Coronary artery (tissue), 2 donors: Measurements from ENCODE around the gene SNX24.

Experiments used
- DNase-seq: peaks from one replicate; pipeline ENCODE4 v3.0.0-alpha.2; 2017; ENCODE audit warnings: low spot score
- H3K27ac ChIP-seq, 2 donors: fragments of 200-600 bp; sonication (generic); one replicate each; pipeline ENCODE4 v1.5.1; 2016 to 2019
- H3K4me3 ChIP-seq: fragments of 200-600 bp; sonication (generic); 2 replicates; pipeline ENCODE4 v1.5.1; 2016; ENCODE audit warnings: mild to moderate bottlenecking, moderate library complexity
- TF ChIP-seq, protein P1 (sequence below): fragments of 200-600 bp; sonication (generic); IDR thresholded peaks from one replicate; pipeline ENCODE4 v1.5.1; 2019; ENCODE audit warnings: antibody characterized with exemption

Gene SNX24

DNA sequence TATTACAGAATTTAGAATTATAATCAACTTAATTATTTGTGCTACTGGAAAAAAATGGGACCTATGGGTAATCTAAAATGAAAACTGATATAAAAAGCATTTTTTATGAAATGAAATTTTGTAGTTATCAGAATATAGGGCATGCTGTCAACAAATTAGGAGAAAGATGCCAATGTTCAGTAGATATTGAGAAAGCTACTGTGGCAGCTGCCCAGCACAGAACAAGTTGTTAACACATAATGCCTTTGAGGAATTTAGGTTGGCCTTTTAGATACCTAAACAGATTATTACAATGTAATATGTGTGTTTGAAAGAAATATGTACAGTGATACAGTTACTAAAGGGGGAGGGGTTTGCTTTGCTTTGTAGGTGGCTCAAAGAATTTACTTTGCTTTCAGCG is 137.0 kb downstream of the SNX24 start:
- TF ChIP-seq, protein P1, sequence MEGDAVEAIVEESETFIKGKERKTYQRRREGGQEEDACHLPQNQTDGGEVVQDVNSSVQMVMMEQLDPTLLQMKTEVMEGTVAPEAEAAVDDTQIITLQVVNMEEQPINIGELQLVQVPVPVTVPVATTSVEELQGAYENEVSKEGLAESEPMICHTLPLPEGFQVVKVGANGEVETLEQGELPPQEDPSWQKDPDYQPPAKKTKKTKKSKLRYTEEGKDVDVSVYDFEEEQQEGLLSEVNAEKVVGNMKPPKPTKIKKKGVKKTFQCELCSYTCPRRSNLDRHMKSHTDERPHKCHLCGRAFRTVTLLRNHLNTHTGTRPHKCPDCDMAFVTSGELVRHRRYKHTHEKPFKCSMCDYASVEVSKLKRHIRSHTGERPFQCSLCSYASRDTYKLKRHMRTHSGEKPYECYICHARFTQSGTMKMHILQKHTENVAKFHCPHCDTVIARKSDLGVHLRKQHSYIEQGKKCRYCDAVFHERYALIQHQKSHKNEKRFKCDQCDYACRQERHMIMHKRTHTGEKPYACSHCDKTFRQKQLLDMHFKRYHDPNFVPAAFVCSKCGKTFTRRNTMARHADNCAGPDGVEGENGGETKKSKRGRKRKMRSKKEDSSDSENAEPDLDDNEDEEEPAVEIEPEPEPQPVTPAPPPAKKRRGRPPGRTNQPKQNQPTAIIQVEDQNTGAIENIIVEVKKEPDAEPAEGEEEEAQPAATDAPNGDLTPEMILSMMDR, result no peak
- Histone ChIP-seq H3K4me3 (no peak overlapping the region), H3K27ac (no peak overlapping the region)
- DNase-seq, result no peak

DNA sequence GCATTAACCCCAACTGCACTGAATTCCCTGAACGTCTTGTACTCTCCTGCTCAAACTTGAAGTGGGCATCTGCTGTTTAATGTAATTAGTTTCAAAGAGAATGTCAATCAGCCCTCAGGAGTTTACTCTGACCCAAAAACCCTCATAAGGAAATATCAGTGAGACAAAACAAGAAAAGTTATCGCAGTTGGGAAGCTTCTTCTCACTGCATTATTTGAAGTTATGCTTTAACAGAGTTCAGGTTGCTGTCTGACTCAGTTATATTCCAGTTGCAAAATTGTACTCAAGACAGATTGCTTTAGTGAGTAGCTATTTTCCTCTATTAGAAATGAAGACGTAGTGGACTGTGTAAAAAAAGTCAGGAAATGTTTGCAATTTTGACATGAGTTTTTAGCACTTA is 139.0 kb downstream of the SNX24 start:
- DNase-seq, result no peak
- TF ChIP-seq, protein P1, result no peak
- Histone ChIP-seq H3K4me3 (no peak overlapping the region), H3K27ac (no peak overlapping the region)

DNA sequence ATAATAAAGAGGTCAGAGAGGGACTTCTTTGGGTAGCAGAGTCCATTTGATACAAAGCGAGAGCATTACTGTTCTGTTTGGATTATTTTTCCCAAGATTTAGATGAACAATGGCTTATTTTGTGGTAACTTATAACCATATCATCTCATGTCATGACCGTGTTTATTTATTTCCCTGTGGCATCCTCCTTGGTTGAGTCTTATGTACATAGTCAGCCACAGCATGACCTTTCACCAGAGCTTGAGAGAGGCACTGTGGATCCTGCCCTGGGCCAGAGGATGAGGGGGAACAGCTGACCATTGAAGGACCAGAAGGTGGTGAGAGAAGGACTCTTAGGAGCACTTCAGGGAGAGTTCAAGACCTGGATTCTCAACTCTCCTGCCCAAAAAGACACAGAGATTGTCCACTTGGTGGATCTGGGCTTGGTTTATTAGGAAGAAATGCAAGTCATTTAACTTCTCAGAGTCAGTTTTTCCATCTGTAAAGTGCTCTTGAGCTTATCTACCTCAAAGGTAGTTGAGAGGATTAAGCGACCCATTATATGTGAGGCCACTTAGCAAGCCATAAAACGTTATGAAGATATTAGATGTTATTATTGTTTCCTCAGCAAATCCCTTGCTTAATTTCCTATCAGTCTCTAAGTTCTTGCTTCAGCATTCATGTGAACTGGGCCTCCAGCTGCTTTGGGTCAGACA is 139.7 kb downstream of the SNX24 start:
- no peak overlapping the region for H3K4me3 ChIP-seq
- no peak overlapping the region for H3K27ac ChIP-seq
- TF ChIP-seq, protein P1, result no peak
- DNase-seq, result no peak

DNA sequence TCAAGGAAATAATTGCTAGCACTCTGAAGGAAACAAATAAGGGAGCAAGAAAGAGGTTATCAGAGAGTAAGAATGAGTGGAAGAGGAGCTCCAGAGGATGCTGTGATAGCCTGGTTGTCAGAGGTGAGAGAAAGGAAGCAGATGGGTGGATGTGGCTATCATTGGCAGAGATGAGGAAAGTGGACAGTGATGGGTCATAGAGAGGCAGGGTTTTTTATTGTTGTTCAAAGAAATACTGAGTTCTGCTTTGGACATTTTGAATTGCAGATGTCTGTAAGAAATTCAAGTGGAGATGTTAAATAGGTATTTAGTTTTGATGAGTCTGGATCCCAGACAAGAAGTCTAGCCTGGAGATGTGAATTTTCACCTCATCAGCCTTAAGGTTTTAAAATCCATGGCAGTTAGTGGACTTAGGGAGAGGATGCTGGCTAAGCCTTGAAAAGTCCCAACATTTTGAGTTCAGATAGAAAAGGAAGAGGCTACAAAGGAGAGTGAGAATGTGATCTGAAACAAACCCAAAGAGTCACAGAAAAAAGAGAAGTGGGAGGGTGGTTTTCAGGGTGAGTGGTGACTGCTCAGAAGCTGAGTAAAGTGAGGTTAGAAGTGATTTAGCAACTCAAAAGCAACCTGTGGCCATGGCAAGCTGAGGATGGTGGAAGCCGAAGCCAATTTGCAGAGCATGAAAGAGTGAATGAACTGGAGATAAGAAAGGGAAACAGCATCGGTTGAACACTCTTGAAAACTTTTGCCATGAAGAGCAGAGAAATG is 140.7 kb downstream of the SNX24 start:
- H3K4me3 ChIP-seq, result no peak overlapping the region

DNA sequence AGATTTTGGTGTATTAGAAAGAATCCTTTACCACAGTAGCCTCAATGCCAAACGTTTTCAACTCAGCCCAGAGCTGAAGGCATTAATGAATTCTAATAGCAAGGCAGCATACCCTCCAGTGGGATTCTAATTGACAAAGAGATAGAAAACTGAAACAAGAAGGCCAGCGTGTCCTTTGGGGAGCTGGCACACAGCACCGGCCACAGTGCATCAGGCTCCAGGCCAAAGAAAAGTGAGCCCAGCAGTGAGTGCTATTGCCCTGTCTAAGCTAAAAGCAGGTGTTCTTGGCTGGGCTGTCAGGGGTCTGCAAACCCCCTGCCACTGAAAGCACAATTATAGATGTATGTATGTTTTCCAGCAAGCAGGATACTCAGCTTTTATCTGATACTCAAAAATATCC is 150.7 kb downstream of the SNX24 start:
- DNase-seq, result no peak
- Histone ChIP-seq H3K27ac (no peak overlapping the region), H3K4me3 (no peak overlapping the region)
- TF ChIP-seq, protein P1, result no peak

More for the DNA sequence above, 140.7 kb downstream of the SNX24 start:
- DNase-seq, result no peak
- no peak overlapping the region for H3K27ac ChIP-seq
- TF ChIP-seq, protein P1, result no peak

DNA sequence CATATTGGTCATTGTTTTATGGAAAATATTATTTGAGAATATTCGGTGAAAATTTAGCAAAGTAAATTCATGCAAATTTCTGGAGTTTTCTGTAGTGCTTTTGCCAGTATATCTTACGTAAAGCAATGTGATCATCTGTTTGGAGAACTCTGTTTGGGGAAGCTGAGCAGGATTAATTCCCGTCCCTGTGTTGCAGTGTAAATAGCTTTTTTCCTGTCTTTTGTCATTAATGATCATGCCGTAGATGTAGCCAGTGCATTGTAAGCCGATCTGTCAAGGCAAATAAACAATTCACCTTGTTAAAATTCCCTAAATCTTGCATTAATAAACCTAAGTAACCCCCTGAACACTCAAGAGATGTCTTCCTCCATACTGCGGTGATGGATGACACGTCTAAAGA is 151.9 kb downstream of the SNX24 start:
- no peak for DNase-seq
- TF ChIP-seq, protein P1, result no peak
- Histone ChIP-seq H3K4me3 (no peak overlapping the region), H3K27ac (no peak overlapping the region)
